Endothelial cell of umbilical vein (primary cell): ENCODE measurements around the gene ARRB1. TPM values are rescaled to one million over a fixed set of nuclear protein-coding genes. Genes with fewer than 3 reads are reported as not detected.

Source experiments
- BruUV-seq: library from RNA; stranded (reverse); fragments of 400-500 nt; replicated peaks from 2 replicates; lab custom pipeline; 2021; lab: Mats Ljungman, UMichigan
- CTCF ChIA-PET: fragments of 300-600, 350-600 bp; sonication (Branson Sonifier 250); formaldehyde crosslinking; loops from one replicate; lab custom pipeline; 2021; ENCODE audit warnings: antibody characterized with exemption, inconsistent platforms; lab: Charles Lee
- POLR2A ChIA-PET: fragments of 300-600, 350-600 bp; sonication (Branson Sonifier 250); formaldehyde crosslinking; loops from one replicate; lab custom pipeline; 2021; ENCODE audit warnings: antibody characterized with exemption, inconsistent platforms; lab: Charles Lee
- DNase-seq: peaks from one replicate; pipeline ENCODE4 v3.0.0-alpha.2; 2011; ENCODE audit warnings: low read depth, low spot score
- FAIRE-seq: peaks from 2 replicates; lab custom pipeline; 2011; peaks lifted over from hg19 to GRCh38; lab: Jason Lieb, UNC
- H2AFZ ChIP-seq: 2 replicates; pipeline ENCODE4 v1.6.0; 2012; ENCODE audit warnings: low read depth, low read length, control low read depth, inconsistent platforms
- H3K27ac ChIP-seq: 2 replicates; pipeline ENCODE4 v1.5.1; 2011; ENCODE audit warnings: low read depth, mild to moderate bottlenecking, control low read depth, low read length, moderate library complexity; ENCODE audit not compliant: insufficient read depth
- H3K27me3 ChIP-seq, 2 experiments: 2 replicates each; pipeline versions ENCODE4 v1.6.0 to v1.6.1; 2011; ENCODE audit warnings: low read length in 2 of 2, mixed read lengths in 1 of 2; ENCODE audit not compliant: control insufficient read depth in 2 of 2, insufficient read depth in 2 of 2
- H3K36me3 ChIP-seq, 2 experiments: 2 replicates in 1 of 2; 3 replicates in 1 of 2; pipeline ENCODE4 v1.5.1; 2011; ENCODE audit warnings: low read length in 2 of 2, mild to moderate bottlenecking in 1 of 2, moderate library complexity in 1 of 2; ENCODE audit not compliant: control insufficient read depth in 2 of 2, insufficient read depth in 2 of 2; ENCODE audit errors: extremely low read depth in 1 of 2
- H3K4me1 ChIP-seq: 3 replicates; pipeline ENCODE4 v1.5.1; 2011; ENCODE audit warnings: mild to moderate bottlenecking, low read length; ENCODE audit not compliant: control insufficient read depth, insufficient read depth; ENCODE audit errors: extremely low read depth
- H3K4me2 ChIP-seq: 2 replicates; pipeline ENCODE4 v1.6.1; 2011; ENCODE audit warnings: low read length, control low read depth, mixed read lengths; ENCODE audit not compliant: insufficient read depth
- H3K4me3 ChIP-seq, 3 experiments: fragments of 200-600 bp in 1 of 3; sonication (generic), shearing (Covaris generic) in 1 of 3; replicated peaks in 1 of 3; 2 replicates each; pipeline ENCODE4 v1.5.1; 2011 to 2016; ENCODE audit warnings: control low read depth in 3 of 3, low read length in 3 of 3, mild to moderate bottlenecking in 2 of 3, inconsistent platforms in 1 of 3, low read depth in 1 of 3, moderate library complexity in 1 of 3; ENCODE audit not compliant: insufficient read depth in 1 of 3
- H3K79me2 ChIP-seq: 2 replicates; pipeline ENCODE4 v1.6.0; 2012; ENCODE audit warnings: low read length, inconsistent platforms; ENCODE audit not compliant: control insufficient read depth, insufficient read depth
- H3K9ac ChIP-seq: replicated peaks from 2 replicates; pipeline ENCODE3; 2011; ENCODE audit warnings: low read length, control low read depth; ENCODE audit not compliant: insufficient read depth; ENCODE audit errors: extremely low read depth
- H3K9me1 ChIP-seq: replicated peaks from 3 replicates; pipeline ENCODE4 v1.6.0; 2011; ENCODE audit warnings: mild to moderate bottlenecking, low read length; ENCODE audit not compliant: control insufficient read depth, insufficient read depth; ENCODE audit errors: extremely low read depth
- H3K9me3 ChIP-seq: replicated peaks from 2 replicates; pipeline ENCODE4 v1.5.1; 2012; ENCODE audit warnings: low read length, inconsistent platforms; ENCODE audit not compliant: control insufficient read depth, insufficient read depth
- H4K20me1 ChIP-seq: replicated peaks from 2 replicates; pipeline ENCODE3; 2011; ENCODE audit warnings: mild to moderate bottlenecking, low read length; ENCODE audit not compliant: control insufficient read depth, insufficient read depth; ENCODE audit errors: extremely low read depth
- CTCF ChIP-seq, 2 donors: IDR thresholded peaks; 1 replicate in 1 of 2; 2 replicates in 1 of 2; pipeline ENCODE4 v1.5.1; 2011; ENCODE audit warnings: low read length in 2 of 2, mild to moderate bottlenecking in 2 of 2, moderate library complexity in 2 of 2, control low read depth in 1 of 2, inconsistent platforms in 1 of 2, low read depth in 1 of 2; ENCODE audit not compliant: insufficient read depth in 1 of 2; ENCODE audit errors: extremely low read depth in 1 of 2
- EZH2 ChIP-seq: IDR thresholded peaks from 2 replicates; pipeline ENCODE4 v1.6.1; 2012; ENCODE audit warnings: borderline replicate concordance, low read depth, mild to moderate bottlenecking, moderate library complexity, low read length, inconsistent platforms; ENCODE audit not compliant: severe bottlenecking
- FOS ChIP-seq: IDR thresholded peaks from 2 replicates; pipeline ENCODE4 v1.6.1; 2011; ENCODE audit warnings: mild to moderate bottlenecking, low read length, moderate library complexity, borderline replicate concordance; ENCODE audit not compliant: insufficient read depth
- GATA2 ChIP-seq: IDR thresholded peaks from 2 replicates; pipeline ENCODE4 v1.7.0; 2011; ENCODE audit warnings: low read depth, mild to moderate bottlenecking, moderate library complexity, mixed read lengths, low read length; ENCODE audit not compliant: insufficient read length, insufficient read depth
- JUN ChIP-seq: IDR thresholded peaks from 2 replicates; pipeline ENCODE4 v1.6.1; 2011; ENCODE audit warnings: borderline replicate concordance, low read depth; ENCODE audit not compliant: insufficient read length, insufficient read depth
- MYC ChIP-seq: IDR thresholded peaks from one replicate; pipeline ENCODE4 v1.6.1; 2011; ENCODE audit warnings: mild to moderate bottlenecking, low read depth, low read length
- POLR2A ChIP-seq: IDR thresholded peaks from 2 replicates; pipeline ENCODE4 v1.6.1; 2012; ENCODE audit warnings: low read depth, mild to moderate bottlenecking, control low read depth, low read length
- POLR2AphosphoS5 ChIP-seq: IDR thresholded peaks from 2 replicates; pipeline ENCODE4 v1.6.1; 2012; ENCODE audit warnings: low read depth, mild to moderate bottlenecking, control low read depth, low read length, moderate library complexity; ENCODE audit not compliant: insufficient read depth
- dilution Hi-C: fragments of 300-500 bp; cut with MboI; formaldehyde crosslinking; loops from one replicate; pipeline ENCODE4 v1.15.0; 2019; ENCODE audit warnings: low sequenced_read_pairs; ENCODE audit not compliant: extremely low pct_ligation_motif_present
- intact Hi-C: fragments of 100-400 bp; cut with micrococcal nuclease; formaldehyde crosslinking; loops from one replicate; pipeline ENCODE4 v1.10.0; 2022
- polyA plus RNA-seq, 4 experiments: library from polyadenylated mRNA; depleted of rRNA in 3 of 4; stranded (reverse) in 3 of 4; unstranded in 1 of 4; fragments of >200 nt; gene quantifications; 2 replicates each; pipeline versions ENCODE4 v1.2.1 to v1.2.3, GENCODE V29; 2011 to 2012; ENCODE audit warnings: missing spikeins in 1 of 4
- total RNA-seq: library from RNA; stranded (reverse); gene quantifications from 2 replicates; pipeline ENCODE4 v1.2.3, GENCODE V29; 2021
- TF ChIP-seq, protein P1 (sequence below): IDR thresholded peaks from 2 replicates; pipeline ENCODE4 v1.6.1; 2011; ENCODE audit not compliant: insufficient read depth, insufficient read length

Gene ARRB1
- total and polyA plus RNA-seq, 2 donors (not counting 3 experiments of a cell fraction or from before 2014, with no cell fraction given) = 63.9 to 92.6 TPM

- peak; percentile 22 for DNase-seq
- CTCF ChIA-PET = interaction anchor here (0.8 to 2.3 kb wide), 10 partner anchors 8 to 132 kb away, joined by 3 to 15 read pairs (median 4); no protein-coding TSS in a partner anchor
Observed at GRCh38 chr11:75276186-75276585, 75.3 kb downstream of the ARRB1 start.

DNA sequence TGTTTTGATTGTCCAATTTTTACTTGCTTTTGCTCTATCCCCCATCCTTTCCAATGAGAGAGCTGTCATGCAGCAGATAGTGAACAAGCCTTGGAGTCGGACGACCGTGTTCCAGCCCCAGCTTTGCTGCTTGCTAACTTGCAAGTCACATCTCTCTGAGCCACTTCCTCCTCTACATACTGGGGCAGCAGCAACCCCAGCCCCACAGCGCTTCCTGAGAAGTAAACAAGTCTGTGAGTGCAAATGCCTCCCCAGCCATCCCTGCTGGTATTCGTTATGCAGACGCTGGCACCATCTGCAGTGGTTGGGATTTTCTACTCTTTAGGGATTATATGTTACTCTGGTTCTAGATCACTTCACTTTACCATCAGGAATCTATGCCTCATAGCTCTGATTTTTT lies 75.9 kb downstream of the ARRB1 start:
- peak overlapping the region; percentile 47 for H3K27ac ChIP-seq
- H3K9me3 ChIP-seq = no peaks in the 10 kb centered on the region
- peaks cover 21% of the 10 kb centered on the region for H3K4me1 ChIP-seq
- H2AFZ ChIP-seq = peak overlapping the region; percentile 30
- ChIA-PET CTCF (interaction anchor here (0.8 to 2.3 kb wide), 10 partner anchors 9 to 133 kb away, joined by 3 to 15 read pairs (median 4); no protein-coding TSS in a partner anchor), POLR2A (interaction anchor here (0.6 kb wide), 1 partner anchor 549 kb away, joined by 3 read pairs; no protein-coding TSS in a partner anchor)
- H4K20me1 ChIP-seq = no peaks in the 10 kb centered on the region
- H3K4me2 ChIP-seq = peak overlapping the region; percentile 44
- FAIRE-seq (peak; percentile 98), DNase-seq (peak; percentile 93)
- TF ChIP-seq CTCF (IDR thresholded peaks at IDR 0.05; ENCODE audit: extremely low read depth in 1 of 2, insufficient read depth in 1 of 2, low read depth in 1 of 2, low read length in 2 of 2) (no peak), MYC (no peak), GATA2 (no peak), FOS (no peak), JUN (no peak), EZH2 (no peak), POLR2AphosphoS5 (no peak), POLR2A (no peak)
- TF ChIP-seq, protein P1, sequence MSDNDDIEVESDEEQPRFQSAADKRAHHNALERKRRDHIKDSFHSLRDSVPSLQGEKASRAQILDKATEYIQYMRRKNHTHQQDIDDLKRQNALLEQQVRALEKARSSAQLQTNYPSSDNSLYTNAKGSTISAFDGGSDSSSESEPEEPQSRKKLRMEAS = no peak
- no TSS peak for BruUV-seq
- no peaks in the 10 kb centered on the region for H3K79me2 ChIP-seq
- no peak overlapping the region for H3K4me3 ChIP-seq
- H3K9ac ChIP-seq = no peak overlapping the region
- H3K9me1 ChIP-seq = no peaks in the 10 kb centered on the region
- peaks cover 9 to 57% of the 10 kb centered on the region in 2 experiments for H3K36me3 ChIP-seq
- intact Hi-C loops = loop anchor here (1.0 kb wide), 1 partner anchor 109 kb away; no protein-coding TSS in a partner anchor
- dilution Hi-C loops = no loop called here
- H3K27me3 ChIP-seq = no peaks in the 10 kb centered on the region

More at GRCh38 chr11:75276186-75276585, 75.3 kb downstream of the ARRB1 start:
- POLR2A ChIA-PET = no interaction called here
- H4K20me1 ChIP-seq = no peaks in the 10 kb centered on the region
- intact Hi-C loops = no loop called here
- dilution Hi-C loops = no loop called here
- H3K36me3 ChIP-seq = peaks cover 9 to 54% of the 10 kb centered on the region in 2 experiments
- peak; percentile 31 for FAIRE-seq
- no peak overlapping the region for H2AFZ ChIP-seq
- no peak overlapping the region for H3K4me2 ChIP-seq
- TF ChIP-seq, protein P1 = no peak
- TF ChIP-seq EZH2 = no peak
- TF ChIP-seq POLR2AphosphoS5 = no peak
- H3K27ac ChIP-seq = peak overlapping the region; percentile 10
- H3K27me3 ChIP-seq = no peaks in the 10 kb centered on the region
- no peaks in the 10 kb centered on the region for H3K9me3 ChIP-seq
- no peaks in the 10 kb centered on the region for H3K9me1 ChIP-seq
- H3K4me1 ChIP-seq = peaks cover 27% of the 10 kb centered on the region
- no peak overlapping the region for H3K4me3 ChIP-seq
- H3K79me2 ChIP-seq = no peaks in the 10 kb centered on the region
- no peak overlapping the region for H3K9ac ChIP-seq
- no TSS peak for BruUV-seq
